HCT116 (cell line): ENCODE data around the gene KSR2. TPM values are rescaled to one million over a fixed set of nuclear protein-coding genes. Genes with fewer than 3 reads are reported as not detected.

ENCODE experiments used
- ATAC-seq: fragments of 200-7000 bp; cut with Tn5 transposase; 2 replicates; pipeline ENCODE4 v1.9.1; 2020; ENCODE audit warnings: mild to moderate bottlenecking, moderate library complexity
- BruUV-seq: library from RNA; stranded (reverse); fragments of 400-500 nt; replicated peaks from 2 replicates; lab custom pipeline; 2021; lab: Mats Ljungman, UMichigan
- CTCF ChIA-PET: fragments of 300-600 bp; sonication (Branson Sonifier 250); formaldehyde crosslinking; loops from one replicate; lab custom pipeline; 2021; ENCODE audit warnings: antibody characterized with exemption; lab: Charles Lee
- POLR2A ChIA-PET: fragments of 300-600, 350-600 bp; sonication (Branson Sonifier 250); formaldehyde crosslinking; loops from one replicate; lab custom pipeline; 2021; ENCODE audit warnings: antibody characterized with exemption; lab: Charles Lee
- RAD21 ChIA-PET, 2 experiments: fragments of 300-600 bp; sonication (Branson Sonifier 250); formaldehyde crosslinking; loops; one replicate each; lab custom pipeline; 2023; ENCODE audit warnings: low total read pairs in 2 of 2; ENCODE audit not compliant: uncharacterized antibody in 2 of 2, unreplicated experiment in 2 of 2, low non-redundant PET in 1 of 2; lab: Charles Lee
- DNase-seq: peaks from one replicate; pipeline ENCODE4 v3.0.0-alpha.2; 2010; ENCODE audit warnings: low read depth, low spot score
- H2AFZ ChIP-seq: fragments of 200-600 bp; shearing (Covaris generic), sonication (generic); 2 replicates; pipeline ENCODE4 v1.6.1; 2017; ENCODE audit warnings: low read depth, mixed run types, mixed read lengths, antibody characterized with exemption, low read length; ENCODE audit not compliant: poor library complexity, severe bottlenecking
- H3K27ac ChIP-seq: 2 replicates; pipeline ENCODE4 v1.5.1; 2012; ENCODE audit warnings: low read depth, low read length
- H3K27me3 ChIP-seq: fragments of 200-600 bp; sonication (generic); 2 replicates; pipeline ENCODE4 v1.6.1; 2016; ENCODE audit warnings: mixed run types, low read length, mixed read lengths; ENCODE audit not compliant: insufficient read depth
- H3K36me3 ChIP-seq, 2 experiments: fragments of 200-500 bp in 1 of 2; fragments of 200-600 bp in 1 of 2; sonication (Bioruptor generic) in 1 of 2; sonication (generic) in 1 of 2; 2 replicates each; pipeline versions ENCODE4 v1.5.1 to v1.6.1; 2014 to 2016; ENCODE audit warnings: low read length in 2 of 2, inconsistent platforms in 1 of 2, mixed read lengths in 1 of 2, mixed run types in 1 of 2; ENCODE audit not compliant: insufficient read depth in 2 of 2, control insufficient read depth in 1 of 2
- H3K4me1 ChIP-seq, 2 experiments: fragments of 200-600 bp in 1 of 2; sonication (generic) in 1 of 2; 2 replicates each; pipeline versions ENCODE4 v1.5.1 to v1.6.1; 2012 to 2017; ENCODE audit warnings: low read length in 2 of 2, inconsistent platforms in 1 of 2, mild to moderate bottlenecking in 1 of 2, mixed read lengths in 1 of 2, mixed run types in 1 of 2, moderate library complexity in 1 of 2; ENCODE audit not compliant: insufficient read depth in 2 of 2, control insufficient read depth in 1 of 2
- H3K4me2 ChIP-seq: fragments of 200-600 bp; sonication (generic); 2 replicates; pipeline ENCODE4 v1.6.1; 2017; ENCODE audit warnings: mixed run types, low read length, mixed read lengths
- H3K4me3 ChIP-seq, 2 experiments: fragments of 200-600 bp in 1 of 2; sonication (generic) in 1 of 2; replicated peaks in 1 of 2; 2 replicates each; pipeline ENCODE4 v1.5.1; 2011 to 2016; ENCODE audit warnings: low read length in 2 of 2, control low read depth in 1 of 2, low read depth in 1 of 2, mild to moderate bottlenecking in 1 of 2, mixed read lengths in 1 of 2, mixed run types in 1 of 2
- H3K79me2 ChIP-seq: fragments of 200-600 bp; sonication (generic); 2 replicates; pipeline ENCODE4 v1.6.1; 2017; ENCODE audit warnings: mild to moderate bottlenecking, mixed run types, low read length, moderate library complexity, mixed read lengths; ENCODE audit not compliant: insufficient read depth
- H3K9ac ChIP-seq: fragments of 200-600 bp; sonication (generic); 2 replicates; pipeline ENCODE4 v1.6.1; 2016; ENCODE audit warnings: low read length, mixed read lengths
- H3K9me2 ChIP-seq: fragments of 200-600 bp; sonication (generic), shearing (Covaris generic); 2 replicates; pipeline ENCODE4 v1.6.1; 2017; ENCODE audit warnings: mixed run types, mild to moderate bottlenecking, moderate library complexity; ENCODE audit not compliant: insufficient read depth
- H3K9me3 ChIP-seq, 2 experiments: fragments of 200-500 bp in 1 of 2; fragments of 200-600 bp in 1 of 2; sonication (Bioruptor generic) in 1 of 2; sonication (generic) in 1 of 2; 2 replicates each; pipeline ENCODE4 v1.6.1; 2014 to 2017; ENCODE audit warnings: low read length in 2 of 2, mixed read lengths in 2 of 2, inconsistent platforms in 1 of 2, low read depth in 1 of 2, mild to moderate bottlenecking in 1 of 2, mixed run types in 1 of 2, moderate library complexity in 1 of 2; ENCODE audit not compliant: control insufficient read depth in 1 of 2, insufficient read depth in 1 of 2
- H4K20me1 ChIP-seq: fragments of 200-600 bp; sonication (generic), shearing (Covaris generic); 2 replicates; pipeline ENCODE4 v1.6.1; 2017; ENCODE audit warnings: mixed run types, mild to moderate bottlenecking, moderate library complexity; ENCODE audit not compliant: insufficient read depth
- ATF3 ChIP-seq: IDR thresholded peaks from 2 replicates; pipeline ENCODE4 v1.6.1; 2012
- CEBPB ChIP-seq: IDR thresholded peaks from 2 replicates; pipeline ENCODE4 v1.6.1; 2012; ENCODE audit warnings: low read depth
- ELF1 ChIP-seq: IDR thresholded peaks from 2 replicates; pipeline ENCODE4 v1.6.1; 2012; ENCODE audit warnings: low read depth, borderline replicate concordance
- EZH2phosphoT487 ChIP-seq: fragments of 200-600 bp; IDR thresholded peaks from 2 replicates; pipeline ENCODE4 v1.6.1; 2018; ENCODE audit warnings: antibody characterized with exemption, borderline replicate concordance
- POLR2AphosphoS5 ChIP-seq: IDR thresholded peaks from 2 replicates; pipeline ENCODE4 v1.6.1; 2011; ENCODE audit warnings: mild to moderate bottlenecking, low read depth, low read length, moderate library complexity
- SP1 ChIP-seq: IDR thresholded peaks from 2 replicates; pipeline ENCODE4 v1.6.1; 2012; ENCODE audit warnings: low read depth
- TCF7L2 ChIP-seq: IDR thresholded peaks from 2 replicates; pipeline ENCODE4 v1.7.0; 2011; ENCODE audit warnings: borderline replicate concordance, inconsistent platforms; ENCODE audit not compliant: insufficient read depth, insufficient read length; ENCODE audit errors: extremely low read depth
- YY1 ChIP-seq: IDR thresholded peaks from 2 replicates; pipeline ENCODE4 v1.6.1; 2011; ENCODE audit warnings: low read length, low read depth, moderate library complexity, mild to moderate bottlenecking; ENCODE audit not compliant: insufficient replicate concordance; ENCODE audit errors: extremely low read depth
- intact Hi-C: fragments of 100-400 bp; cut with micrococcal nuclease; formaldehyde crosslinking; loops from 2 replicates; pipeline ENCODE4 v1.10.0; 2022
- total RNA-seq: library from RNA; stranded (reverse); gene quantifications from one replicate; pipeline ENCODE4 v1.2.1, GENCODE V29; 2021; ENCODE audit not compliant: unreplicated experiment
- TF ChIP-seq, protein P1 (sequence below), 3 experiments: fragments of 200-600 bp in 1 of 3; sonication (generic) in 1 of 3; IDR thresholded peaks in 2 of 3; conservative IDR thresholded peaks in 1 of 3; 2 replicates each; pipeline ENCODE4 v1.5.1; 2012 to 2017; ENCODE audit warnings: low read depth in 2 of 3, low read length in 2 of 3, antibody characterized with exemption in 1 of 3, borderline replicate concordance in 1 of 3, control low read depth in 1 of 3, mild to moderate bottlenecking in 1 of 3, mixed read lengths in 1 of 3, mixed run types in 1 of 3, moderate library complexity in 1 of 3; ENCODE audit not compliant: insufficient read depth in 1 of 3

The KSR2 gene
- total RNA-seq, 1 experiment from 2014 or later = 10.1 TPM

DNA sequence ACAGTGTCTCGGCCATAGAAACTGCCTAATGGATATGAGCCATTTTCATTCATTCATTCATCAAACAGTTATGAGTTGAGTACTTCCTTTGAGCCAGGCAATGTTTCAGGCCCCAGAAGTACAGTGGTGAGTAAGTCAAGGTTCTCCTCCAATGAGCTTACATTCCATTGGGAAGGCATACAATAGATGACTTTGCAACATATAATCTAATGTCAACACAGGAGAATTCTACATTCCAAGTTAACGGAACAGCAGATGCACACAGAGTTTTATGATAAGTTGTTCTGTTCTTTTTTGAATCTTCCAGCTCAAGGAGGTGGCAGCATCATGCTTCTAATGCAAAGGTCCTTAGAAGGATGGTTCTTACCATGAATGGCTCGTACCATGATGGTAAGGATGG lies 44.5 kb upstream of the KSR2 start:
- no peaks in the 10 kb centered on the region for H3K9me2 ChIP-seq
- intact Hi-C loops = no loop called here
- H3K4me3 ChIP-seq = no peak overlapping the region
- RAD21 ChIA-PET = no interaction called here
- BruUV-seq = no TSS peak
- no peak overlapping the region for H3K27ac ChIP-seq
- H3K9me3 ChIP-seq = no peaks in the 10 kb centered on the region
- no peak for TF ChIP-seq CEBPB
- TF ChIP-seq, protein P1, sequence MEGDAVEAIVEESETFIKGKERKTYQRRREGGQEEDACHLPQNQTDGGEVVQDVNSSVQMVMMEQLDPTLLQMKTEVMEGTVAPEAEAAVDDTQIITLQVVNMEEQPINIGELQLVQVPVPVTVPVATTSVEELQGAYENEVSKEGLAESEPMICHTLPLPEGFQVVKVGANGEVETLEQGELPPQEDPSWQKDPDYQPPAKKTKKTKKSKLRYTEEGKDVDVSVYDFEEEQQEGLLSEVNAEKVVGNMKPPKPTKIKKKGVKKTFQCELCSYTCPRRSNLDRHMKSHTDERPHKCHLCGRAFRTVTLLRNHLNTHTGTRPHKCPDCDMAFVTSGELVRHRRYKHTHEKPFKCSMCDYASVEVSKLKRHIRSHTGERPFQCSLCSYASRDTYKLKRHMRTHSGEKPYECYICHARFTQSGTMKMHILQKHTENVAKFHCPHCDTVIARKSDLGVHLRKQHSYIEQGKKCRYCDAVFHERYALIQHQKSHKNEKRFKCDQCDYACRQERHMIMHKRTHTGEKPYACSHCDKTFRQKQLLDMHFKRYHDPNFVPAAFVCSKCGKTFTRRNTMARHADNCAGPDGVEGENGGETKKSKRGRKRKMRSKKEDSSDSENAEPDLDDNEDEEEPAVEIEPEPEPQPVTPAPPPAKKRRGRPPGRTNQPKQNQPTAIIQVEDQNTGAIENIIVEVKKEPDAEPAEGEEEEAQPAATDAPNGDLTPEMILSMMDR (IDR thresholded peaks at IDR 0.05 in 2 of 3, conservative IDR thresholded peaks at IDR 0.05 in 1 of 3; ENCODE audit: borderline replicate concordance in 1 of 3, insufficient read depth in 1 of 3, low read depth in 2 of 3, low read length in 2 of 3) = no peak
- peaks cover 11 to 23% of the 10 kb centered on the region in 2 experiments; a peak in 3 of 4 replicates for H3K4me1 ChIP-seq
- no peak overlapping the region for H3K4me2 ChIP-seq
- H3K36me3 ChIP-seq = peaks cover 0 to 6% of the 10 kb centered on the region in 2 experiments; a peak in 2 of 4 replicates
- no peak overlapping the region for H2AFZ ChIP-seq
- ATAC-seq (no peak), DNase-seq (no peak)
- no peaks in the 10 kb centered on the region for H3K27me3 ChIP-seq
- peaks cover 17% of the 10 kb centered on the region for H3K79me2 ChIP-seq
- CTCF ChIA-PET = no interaction called here
- H4K20me1 ChIP-seq = no peaks in the 10 kb centered on the region
- POLR2A ChIA-PET = no interaction called here
- H3K9ac ChIP-seq = no peak overlapping the region

DNA sequence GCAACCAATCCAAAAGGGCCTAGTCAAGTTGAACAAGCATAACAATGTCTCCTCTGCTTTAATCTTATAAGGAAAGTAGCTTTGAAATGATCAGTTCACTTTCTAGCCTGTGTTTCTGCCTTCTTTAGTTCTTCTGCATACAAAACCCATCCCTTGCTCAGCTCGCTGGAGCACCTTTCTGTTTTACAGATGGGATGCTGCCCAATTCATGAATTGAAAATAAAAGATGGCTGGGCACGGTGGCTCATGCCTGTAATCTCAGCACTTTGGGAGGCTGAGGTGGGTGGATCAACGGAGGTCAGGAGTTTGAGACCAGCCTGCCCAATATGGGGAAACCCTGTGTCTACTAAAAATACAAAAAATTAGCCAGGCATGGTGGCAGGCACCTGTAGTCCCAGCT lies 43.2 kb upstream of the KSR2 start:
- no TSS peak for BruUV-seq
- CTCF ChIA-PET = interaction anchor here (0.7 kb wide), 1 partner anchor 62 kb away, joined by 4 read pairs; no protein-coding TSS in a partner anchor

More for the DNA sequence above, 43.2 kb upstream of the KSR2 start:
- Histone ChIP-seq H3K36me3 (no peaks in the 10 kb centered on the region), H3K4me1 (peaks cover 5 to 12% of the 10 kb centered on the region in 2 experiments; a peak in 3 of 4 replicates), H3K9me3 (no peaks in the 10 kb centered on the region), H3K79me2 (peaks cover 4% of the 10 kb centered on the region), H3K9me2 (no peaks in the 10 kb centered on the region), H3K4me3 (no peak overlapping the region), H3K4me2 (no peak overlapping the region), H2AFZ (peak overlapping the region; percentile 35), H3K9ac (no peak overlapping the region), H3K27me3 (no peaks in the 10 kb centered on the region), H4K20me1 (no peaks in the 10 kb centered on the region), H3K27ac (no peak overlapping the region)
- ChIA-PET POLR2A (no interaction called here), RAD21 (no interaction called here)
- TF ChIP-seq YY1 (no peak), ELF1 (no peak), CEBPB (no peak), POLR2AphosphoS5 (no peak), TCF7L2 (no peak), EZH2phosphoT487 (no peak), ATF3 (no peak), SP1 (no peak)
- no peak for ATAC-seq
- intact Hi-C loops = no loop called here
- DNase-seq = no peak
